ENCODE results near the gene C5orf47.
A peak's percentile ranks its signal among the peaks of the same experiment; 100 is the strongest.

Gene C5orf47

DNA sequence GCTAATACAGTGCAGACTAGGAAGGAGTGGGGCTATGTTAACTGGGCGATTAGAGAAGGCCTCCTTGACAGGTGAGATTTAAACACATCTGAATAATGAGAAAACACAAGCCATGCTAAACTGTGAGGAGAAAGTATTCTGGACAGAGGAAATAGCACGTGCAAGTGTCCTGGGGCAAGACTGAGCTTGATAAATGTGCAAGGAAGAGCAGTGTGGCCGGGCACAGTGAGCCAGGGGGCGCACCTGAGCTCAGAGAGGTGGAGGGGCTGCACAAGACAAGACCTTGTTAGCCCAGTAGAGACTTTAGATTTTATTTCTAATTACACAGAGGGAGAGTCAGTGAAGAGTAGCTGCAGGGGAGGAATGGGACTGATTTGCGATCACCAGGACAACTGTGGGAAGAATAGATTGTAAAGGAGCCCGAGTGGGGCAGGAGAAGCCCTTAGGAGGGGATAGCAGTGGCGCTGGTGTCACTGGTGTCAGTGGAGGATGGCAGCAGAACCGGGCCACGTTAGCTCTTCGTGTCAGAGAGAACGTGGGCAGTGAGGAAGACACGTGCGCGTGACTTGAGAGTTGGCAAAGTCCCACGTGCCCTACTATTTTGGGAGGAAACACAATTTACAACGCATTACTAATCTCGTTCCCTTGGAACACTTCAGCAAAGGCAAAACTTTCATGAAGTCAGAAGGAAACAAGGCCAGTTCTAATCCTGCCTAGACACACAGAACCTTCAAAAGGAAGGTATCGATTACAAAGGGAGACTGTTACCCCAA, 17.9 kb upstream of the C5orf47 start:
- no peak for DNase-seq

GRCh38 chr5:173971681-173972345, 17.2 kb upstream of the C5orf47 start:
- DNase-seq = peak; percentile 59

DNA sequence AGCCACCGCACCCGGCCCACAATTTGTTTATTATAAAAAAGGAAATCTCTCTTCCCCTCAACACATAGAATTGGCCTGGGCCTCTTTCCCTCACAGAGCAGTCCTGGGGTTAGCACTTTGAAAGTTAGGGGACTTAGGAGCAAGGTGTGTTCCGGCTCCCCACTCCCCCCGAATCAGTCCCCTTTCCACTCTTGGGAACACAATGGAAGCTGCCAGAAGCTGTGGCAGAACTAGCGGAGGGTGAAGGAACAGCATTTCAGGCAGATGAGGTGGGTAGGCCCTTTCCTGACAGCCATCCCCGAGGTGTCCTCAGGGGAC, 16.4 kb upstream of the C5orf47 start:
- no peak for DNase-seq

DNA sequence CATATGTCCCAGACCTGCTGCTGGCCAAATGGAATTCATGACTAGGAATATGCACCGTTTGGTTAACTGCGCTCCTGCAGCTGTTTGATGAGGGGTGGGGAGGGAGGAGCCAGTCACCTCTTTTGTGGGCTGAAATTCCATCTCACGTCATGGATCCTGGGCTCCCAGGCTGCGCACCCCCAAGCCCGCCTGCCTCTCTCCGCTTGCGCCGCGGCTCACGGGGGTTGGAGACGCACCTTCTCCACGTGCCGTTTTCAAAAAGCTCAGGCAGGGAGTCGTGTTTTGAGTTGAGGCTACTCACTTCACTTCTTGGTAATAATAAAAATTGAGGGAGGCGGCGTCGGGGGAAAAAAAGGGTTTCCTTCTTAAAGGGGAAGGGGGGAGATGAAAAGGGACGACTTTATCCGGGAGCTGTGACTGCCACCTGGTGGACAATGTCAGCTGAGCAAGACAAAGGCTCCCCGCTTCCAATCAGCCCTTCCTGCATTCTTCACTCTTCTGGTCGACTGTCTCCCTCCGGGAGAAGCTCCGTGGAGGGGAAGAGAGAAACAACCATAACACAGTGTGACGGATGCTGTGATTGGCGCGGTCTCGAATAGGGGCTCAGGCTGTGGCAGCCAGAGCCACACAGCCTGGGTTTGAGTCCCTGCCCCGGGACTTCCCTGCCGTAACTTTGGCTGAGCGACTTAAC, 15.9 kb upstream of the C5orf47 start:
- peak; percentile 82 for DNase-seq

DNA sequence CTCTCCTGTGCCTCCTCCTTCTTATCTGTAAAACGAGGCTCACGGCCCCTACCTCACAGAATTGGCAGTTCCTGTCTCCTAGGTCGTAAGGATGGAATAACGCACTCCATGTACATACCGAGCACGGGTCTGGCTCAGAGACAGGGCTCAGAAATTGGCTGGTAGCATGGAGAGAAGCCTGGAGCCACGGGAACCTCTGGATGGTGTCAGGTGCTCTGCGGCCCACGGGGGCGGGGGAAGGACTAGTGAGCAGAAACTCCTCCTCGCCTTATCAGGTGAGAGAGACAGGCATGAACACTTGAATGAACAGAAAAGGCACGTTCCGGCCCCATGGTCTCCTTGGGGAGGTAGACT, 15.4 kb upstream of the C5orf47 start:
- DNase-seq = no peak

- no peak for DNase-seq
Observed at GRCh38 chr5:173974688-173975239, 14.2 kb upstream of the C5orf47 start.

GRCh38 chr5:173981185-173981761, 7.7 kb upstream of the C5orf47 start:
- no peak for DNase-seq

- DNase-seq = peak; percentile 33
Observed at GRCh38 chr5:173984218-173984617, 4.8 kb upstream of the C5orf47 start.

DNA sequence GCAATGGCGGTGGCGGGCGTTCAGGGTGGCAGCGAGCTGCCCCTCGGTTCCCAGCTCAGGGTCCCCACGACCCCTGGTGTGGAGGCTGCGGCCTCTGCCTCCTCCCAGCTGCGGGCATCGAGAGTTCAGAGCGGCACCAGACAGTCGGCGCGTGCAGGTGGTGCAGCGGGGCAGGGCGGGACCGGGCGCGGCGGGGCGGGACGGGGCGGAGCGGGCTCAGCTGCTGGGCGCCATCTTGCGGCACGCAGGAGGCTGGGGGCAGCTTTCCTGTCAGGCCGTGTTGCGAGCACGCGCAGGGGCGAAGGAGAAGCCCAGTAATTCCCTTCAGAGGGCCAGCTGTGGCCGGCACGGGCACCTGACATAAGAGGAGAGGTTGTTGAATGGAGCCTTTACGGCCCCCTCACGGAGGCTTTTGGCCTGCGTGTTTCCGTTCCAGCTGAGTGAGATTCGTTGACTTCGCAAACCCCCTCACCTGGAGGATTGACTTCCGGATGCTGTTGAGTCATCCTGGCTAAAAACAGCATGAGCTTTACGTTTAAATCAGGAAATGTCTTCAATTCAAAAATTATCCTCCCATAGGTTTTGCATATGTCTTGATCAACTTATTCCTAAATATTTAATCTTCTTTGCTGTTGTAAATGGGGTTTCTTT, 587 bp downstream of the C5orf47 start:
- DNase-seq = no peak

DNA sequence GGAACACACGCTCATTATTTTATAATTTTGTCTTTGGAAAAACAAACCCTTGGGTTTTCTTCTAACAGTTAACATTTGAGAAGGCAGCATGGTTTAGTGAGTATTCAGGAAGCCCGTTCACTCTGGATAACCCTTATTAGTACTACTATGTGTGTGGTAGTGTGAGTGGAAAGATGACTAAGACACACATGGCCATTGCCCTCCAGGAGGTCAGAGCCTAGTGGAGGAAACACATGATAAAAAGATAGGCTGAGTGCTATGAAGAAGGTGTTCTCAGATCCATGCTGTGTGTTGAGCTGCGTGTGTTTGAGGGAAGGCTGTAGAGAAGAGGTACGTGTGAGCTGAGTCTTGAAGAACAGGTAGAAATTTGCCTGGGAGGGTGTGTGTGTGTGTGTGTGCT, 8.4 kb downstream of the C5orf47 start:
- no peak for DNase-seq

GRCh38 chr5:173998531-173998930, 9.6 kb downstream of the C5orf47 start:
- DNase-seq = no peak

DNA sequence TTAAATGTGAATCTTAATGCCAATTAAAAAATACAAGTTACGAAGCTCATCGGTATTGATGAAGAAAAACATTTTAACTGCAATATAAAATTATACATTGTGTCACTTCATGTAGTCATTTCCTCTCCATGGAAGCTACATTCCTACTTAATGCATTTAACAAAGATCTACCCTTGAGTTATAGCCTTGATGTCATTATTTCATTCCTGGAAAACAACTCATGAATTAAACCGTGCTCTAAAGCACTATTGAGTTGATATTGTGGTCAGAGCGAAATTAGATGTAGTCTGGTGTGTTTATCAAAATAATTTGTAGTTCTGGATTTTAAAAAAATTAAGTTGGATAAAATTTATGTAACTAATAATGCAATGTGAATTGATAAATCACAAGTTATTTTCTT, 11.1 kb downstream of the C5orf47 start:
- DNase-seq = no peak

DNA sequence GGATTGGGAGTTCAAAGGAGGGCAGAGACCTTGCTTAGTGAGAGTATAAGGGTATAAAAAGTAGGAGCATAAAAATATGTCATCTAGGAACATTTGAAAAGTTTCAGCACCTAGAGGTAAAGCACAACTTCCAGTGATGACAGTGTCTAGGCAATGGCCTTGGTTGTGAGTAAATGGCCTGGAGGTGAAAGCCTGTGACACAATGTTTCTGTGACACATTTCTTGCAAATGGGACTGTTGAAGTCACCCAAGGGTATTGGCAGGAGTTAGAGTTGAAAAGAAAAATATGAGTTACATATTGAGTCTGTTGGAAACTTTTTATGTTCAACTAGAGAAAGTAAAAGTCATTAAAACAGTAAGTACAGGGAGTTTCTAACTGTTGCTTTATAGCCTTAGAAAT, 14.8 kb downstream of the C5orf47 start:
- DNase-seq = no peak

DNA sequence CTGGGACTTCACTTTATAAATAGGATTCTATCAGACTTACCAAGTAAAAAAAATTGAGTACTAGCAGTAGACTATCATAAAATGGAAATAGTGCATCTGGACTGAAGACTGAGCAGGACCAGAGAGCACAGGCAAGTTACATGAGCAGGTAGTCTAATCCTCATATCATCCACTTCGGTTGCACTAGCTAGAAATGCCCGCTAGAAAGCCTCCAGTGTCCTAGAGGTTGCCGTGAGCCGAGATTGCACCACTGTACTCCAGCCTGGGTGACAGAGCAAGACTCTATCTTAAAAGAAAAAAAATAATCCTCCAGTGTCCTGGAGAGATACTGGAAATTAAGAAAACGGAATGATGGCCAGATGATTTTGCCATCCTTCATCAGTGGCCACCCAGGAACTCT, 20.0 kb downstream of the C5orf47 start:
- no peak for DNase-seq

DNA sequence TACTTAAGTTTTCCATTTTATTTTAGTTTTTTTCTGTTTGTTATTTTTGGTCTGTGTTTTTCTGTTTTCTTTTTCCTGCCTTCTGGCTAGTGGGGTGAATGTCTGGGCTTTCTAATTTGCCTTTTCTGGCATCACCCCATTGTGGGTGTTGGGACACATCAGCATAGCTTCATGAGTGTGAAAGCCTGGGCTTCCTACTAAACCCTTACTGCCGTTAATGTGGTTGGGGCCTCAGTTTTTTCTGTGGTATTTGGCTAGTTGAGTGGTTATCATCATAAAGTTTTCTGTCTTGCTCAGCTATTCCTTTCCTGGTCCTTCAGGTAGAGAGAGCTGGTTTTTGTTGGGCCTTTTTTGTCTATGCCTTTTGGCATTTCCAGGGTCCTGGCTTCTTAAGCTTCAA, 21.4 kb downstream of the C5orf47 start:
- DNase-seq = no peak

- DNase-seq = no peak
Observed at GRCh38 chr5:174011441-174011840, 22.5 kb downstream of the C5orf47 start.

GRCh38 chr5:174020069-174020927, 31.3 kb downstream of the C5orf47 start:
- peak; percentile 70 for DNase-seq

- no peak for DNase-seq
Observed at GRCh38 chr5:174020928-174021304, 31.9 kb downstream of the C5orf47 start.

DNA sequence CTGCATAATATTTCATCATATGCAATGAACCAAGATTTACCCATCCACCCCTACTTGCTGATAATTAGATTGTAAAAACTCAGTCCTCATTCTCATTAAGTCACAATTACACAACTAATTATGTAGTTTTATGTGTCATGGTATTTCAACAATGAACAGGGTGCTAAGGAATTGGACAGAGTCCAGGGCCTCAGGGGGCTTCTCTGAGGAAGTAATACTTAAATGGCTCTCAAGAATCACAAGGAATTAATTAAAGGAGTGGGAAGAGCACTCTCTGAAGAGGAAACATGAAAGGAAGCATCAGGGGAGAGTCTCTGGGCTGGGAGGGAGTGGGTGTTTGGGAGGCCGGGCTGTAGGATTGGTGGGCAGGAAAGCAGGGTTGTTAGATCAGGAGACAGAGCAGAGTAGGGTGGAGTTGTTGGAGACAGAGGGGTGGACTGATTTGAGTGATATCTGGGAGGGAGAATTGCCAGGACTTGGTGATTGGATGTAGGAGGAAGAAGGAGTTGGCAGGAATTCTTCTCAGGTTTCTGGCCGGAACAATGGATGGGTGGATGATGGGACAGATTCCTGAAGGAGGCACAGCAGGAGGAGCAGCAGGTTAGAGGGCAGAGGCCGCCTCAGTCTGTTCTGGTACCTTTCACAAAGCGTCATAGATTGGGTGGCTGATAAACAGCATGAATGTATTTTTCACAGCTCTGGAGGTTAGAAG, 33.6 kb downstream of the C5orf47 start:
- DNase-seq = no peak

GRCh38 chr5:174030286-174030685, 41.3 kb downstream of the C5orf47 start:
- DNase-seq = no peak

- no peak for DNase-seq
Observed at GRCh38 chr5:174044466-174045254, 55.7 kb downstream of the C5orf47 start.
